HG03045 (cell line): ENCODE results near the gene MSX2.
"Not testable (repeated sequence)": the region's sequence is repeated elsewhere in the genome, so short reads cannot be mapped to it uniquely, and the experiment has no call there.

Experiments used
- ATAC-seq: cut with Tn5 transposase; IDR thresholded peaks from one replicate; pipeline ENCODE4 v1.9.1; 2021; ENCODE audit warnings: mild to moderate bottlenecking, moderate library complexity; ENCODE audit not compliant: unreplicated experiment

Gene MSX2

GRCh38 chr5:174733091-174733690, 8.8 kb downstream of the MSX2 start:
- no peak for ATAC-seq

DNA sequence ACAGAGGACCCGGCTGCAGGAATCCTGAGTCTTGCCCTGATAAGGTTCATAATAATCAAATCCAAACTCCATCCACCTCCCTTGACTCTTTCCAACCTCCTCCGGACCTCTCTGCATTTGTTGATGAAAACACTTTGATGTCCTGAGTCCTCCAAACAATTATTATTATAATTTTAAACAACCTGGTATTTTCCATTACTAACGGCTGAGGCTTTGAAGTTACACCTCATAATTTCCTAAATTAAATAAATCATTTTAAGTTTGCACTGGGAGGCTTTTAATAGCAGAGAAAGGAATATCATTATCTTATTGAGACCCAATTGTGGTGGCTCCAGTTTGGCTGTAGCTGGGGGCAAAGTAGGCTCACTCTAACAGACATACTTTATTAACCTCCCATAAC, 9.5 kb downstream of the MSX2 start:
- no peak for ATAC-seq

- no peak for ATAC-seq
These were observed 10.5 kb downstream of the MSX2 start for GRCh38 chr5:174734571-174735497.

DNA sequence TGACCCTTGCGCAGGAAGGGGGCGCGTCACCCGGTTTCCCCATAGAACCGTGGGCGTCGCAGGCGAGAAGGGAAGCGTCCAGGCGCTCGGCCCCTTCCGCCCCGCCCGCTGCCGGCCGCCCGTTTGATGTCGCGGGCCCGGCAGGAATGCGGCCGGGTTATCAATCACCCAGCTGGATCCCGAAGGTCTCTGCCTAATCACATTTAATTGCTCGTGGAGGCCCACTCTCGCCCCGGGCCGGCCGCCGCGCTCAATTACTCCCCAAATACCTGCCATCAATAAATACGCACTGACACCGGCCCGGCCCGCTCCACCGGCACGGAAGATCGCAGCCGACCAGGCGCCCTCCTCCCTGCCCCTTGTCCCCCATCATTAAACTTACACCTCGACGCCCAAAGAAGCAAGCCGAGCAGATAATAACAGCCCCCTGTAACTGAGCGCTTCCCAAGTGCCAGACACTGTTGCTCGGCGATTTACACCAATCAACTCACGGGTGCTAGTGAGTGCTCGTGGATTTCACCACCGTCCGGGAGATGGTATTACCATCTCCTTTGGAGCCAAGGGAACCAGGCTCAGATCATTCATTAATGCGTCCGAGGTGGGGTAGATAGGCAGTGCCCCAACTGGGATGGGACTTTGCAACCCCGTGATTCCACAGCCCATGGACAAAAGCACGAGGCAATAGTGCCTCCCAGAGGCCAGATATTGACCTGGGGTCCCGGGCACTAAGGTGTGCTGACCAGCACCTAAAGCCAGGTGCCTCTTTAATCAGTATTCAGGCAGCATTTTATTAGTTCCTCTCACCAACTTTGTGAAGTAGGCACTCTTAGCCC, 11.3 kb downstream of the MSX2 start:
- no peak for ATAC-seq

- no peak for ATAC-seq
These were observed 11.9 kb downstream of the MSX2 start for GRCh38 chr5:174736331-174736721.

DNA sequence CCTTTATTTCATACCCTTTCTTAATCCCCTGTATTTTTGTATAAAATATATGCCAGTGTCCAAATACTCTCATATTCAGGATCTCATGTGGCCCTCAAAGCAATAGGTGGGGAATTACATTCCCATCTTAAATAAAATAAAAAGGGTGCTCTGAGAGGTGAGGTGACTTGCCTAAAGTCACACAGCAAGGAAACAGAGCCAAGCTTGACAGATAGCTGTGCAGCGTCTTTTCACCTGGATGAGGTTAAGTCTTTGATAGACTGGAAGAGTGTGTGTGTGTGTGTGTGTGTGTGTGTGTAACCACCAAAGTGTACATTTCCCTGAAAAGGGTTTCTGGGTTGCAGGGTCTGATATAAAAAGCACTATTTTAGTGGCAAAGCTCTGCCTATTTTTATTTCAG, 12.4 kb downstream of the MSX2 start:
- no peak for ATAC-seq

GRCh38 chr5:174737330-174737729, 12.9 kb downstream of the MSX2 start:
- no peak for ATAC-seq

- no peak for ATAC-seq
These were observed 17.0 kb downstream of the MSX2 start for GRCh38 chr5:174741352-174741751.

DNA sequence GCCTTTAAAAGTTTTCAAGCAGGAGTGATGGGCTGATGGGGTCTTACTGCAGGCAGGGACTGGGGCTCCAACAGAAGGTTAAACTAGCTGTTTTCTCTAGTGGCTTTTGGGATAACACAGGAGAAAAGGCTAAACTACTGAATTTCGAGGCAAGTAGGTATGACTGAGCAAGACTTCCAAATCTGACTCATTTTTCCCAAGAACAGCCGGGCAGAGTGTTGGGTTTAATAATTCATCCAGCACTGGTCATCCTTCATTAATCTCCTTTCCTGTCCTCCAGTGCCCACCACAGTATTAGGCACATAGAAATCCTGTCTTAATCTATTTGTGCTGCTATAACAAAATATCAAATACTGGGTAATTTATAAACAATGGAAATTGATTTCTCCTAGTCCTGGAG, 20.5 kb downstream of the MSX2 start:
- ATAC-seq, result no peak

GRCh38 chr5:174745590-174746103, 21.3 kb downstream of the MSX2 start:
- no peak for ATAC-seq

- no peak for ATAC-seq
These were observed 26.3 kb downstream of the MSX2 start for GRCh38 chr5:174750711-174751110.

GRCh38 chr5:174751154-174752000, 27.0 kb downstream of the MSX2 start:
- no peak for ATAC-seq

- ATAC-seq, result no peak
These were observed 27.7 kb downstream of the MSX2 start for GRCh38 chr5:174752121-174752520.

DNA sequence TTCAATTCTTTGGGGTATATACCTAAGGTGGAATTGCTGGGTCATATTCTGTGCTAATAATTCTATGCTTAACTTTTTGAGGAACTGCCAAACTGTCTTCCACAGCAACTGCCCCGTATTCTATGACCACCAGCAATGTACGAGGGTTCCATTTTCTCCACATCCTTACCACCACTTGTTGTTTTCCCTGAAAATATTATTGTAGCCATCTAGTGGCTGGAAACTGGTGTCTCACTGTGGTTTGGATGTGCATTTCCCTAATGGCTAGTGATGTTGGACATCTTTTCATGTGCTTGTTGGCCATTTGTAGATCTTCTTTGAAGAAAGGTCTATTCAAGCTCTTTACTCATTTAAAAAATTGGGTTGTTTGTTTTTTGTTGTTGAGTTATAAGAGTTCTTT, 30.7 kb downstream of the MSX2 start:
- ATAC-seq, result no peak

DNA sequence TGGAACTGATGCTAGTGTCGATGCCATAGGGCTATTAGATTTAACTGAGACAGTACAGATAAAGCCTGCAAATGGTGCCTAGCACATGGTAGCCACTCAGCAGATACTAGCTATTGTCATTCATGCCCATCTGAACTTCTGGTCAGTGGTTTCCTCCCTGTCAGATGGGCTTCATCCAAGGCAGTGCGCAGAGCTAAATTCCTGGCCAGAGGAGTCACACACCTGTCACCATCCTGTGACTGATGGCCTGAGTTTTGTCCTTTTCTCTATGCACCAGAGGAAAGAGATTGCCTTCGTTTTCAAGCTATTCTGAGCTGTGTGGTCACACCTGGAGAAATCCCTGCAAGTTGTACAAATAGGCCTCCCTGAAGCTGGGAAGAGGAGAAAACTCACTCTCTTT, 34.7 kb downstream of the MSX2 start:
- no peak for ATAC-seq

GRCh38 chr5:174760721-174761120, 36.3 kb downstream of the MSX2 start:
- ATAC-seq, result no peak

DNA sequence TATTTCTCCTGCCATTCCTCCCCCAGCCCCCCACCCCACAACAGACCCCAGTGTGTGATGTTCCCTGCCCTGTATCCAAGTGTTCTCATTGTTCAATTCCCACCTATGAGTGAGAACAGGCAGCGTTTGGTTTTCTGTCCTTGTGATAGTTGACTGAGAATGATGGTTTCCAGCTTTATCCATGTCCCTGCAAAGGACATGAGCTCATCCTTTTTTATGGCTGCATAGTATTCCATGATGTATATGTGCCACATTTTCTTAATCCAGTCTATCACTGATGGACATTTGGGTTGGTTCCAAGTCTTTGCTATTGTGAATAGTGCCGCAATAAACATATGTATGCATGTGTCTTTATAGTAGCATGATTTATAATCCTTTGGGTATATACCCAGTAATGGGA, 37.0 kb downstream of the MSX2 start:
- ATAC-seq, result not testable (repeated sequence)

DNA sequence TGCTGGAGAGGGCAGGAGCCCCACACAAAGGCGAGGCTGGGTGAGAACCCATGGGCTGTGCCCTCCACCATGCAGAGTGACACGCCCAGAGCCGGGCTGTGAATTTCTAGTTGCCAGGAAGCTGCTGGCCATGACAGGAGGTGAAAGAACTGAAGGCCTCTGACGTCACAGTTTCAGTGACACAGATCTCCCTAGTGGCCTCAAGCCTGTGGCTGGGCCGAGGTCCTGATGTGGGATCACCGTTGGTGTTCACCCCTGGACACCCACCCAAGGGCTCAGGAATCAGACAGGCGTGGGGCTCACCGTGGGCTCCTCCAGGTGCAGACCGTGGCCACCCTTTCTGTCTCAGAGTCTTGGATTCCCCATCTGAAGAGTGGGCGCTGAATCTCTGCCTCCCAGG, 39.9 kb downstream of the MSX2 start:
- ATAC-seq, result no peak

DNA sequence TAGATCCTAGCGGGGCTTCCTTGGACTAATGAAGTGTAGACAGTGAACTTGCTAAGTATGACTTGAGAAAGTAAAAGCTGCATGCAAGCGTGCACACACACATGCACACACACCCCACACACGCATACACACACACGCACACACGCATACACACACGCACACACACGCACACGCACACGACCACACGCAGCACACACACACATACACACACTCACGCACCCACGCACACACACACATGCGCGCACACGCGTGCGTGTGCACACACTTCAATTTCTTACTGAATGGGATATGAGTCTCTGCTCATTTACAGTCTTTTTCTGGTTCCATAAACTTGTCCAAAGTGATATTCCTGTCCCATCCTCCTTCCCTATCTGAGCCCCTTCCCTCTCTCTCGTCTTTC, 41.2 kb downstream of the MSX2 start:
- ATAC-seq, result no peak

DNA sequence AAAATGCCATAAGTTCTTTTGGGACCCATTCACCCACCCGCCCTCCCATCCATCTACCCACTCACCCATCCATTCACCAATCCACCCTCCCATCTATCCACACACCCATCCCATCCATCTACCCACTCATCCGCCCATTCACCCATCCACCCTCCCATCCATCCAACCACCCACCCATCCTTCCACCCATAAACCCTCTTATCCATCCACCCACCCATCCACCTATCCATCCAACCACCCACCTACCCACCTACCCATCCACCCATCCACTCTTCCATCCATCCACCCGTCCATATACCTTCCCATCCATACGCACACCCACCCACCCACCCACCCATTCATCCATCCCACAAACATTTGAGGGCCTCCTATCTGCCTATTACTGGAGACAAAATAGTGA, 43.3 kb downstream of the MSX2 start:
- ATAC-seq, result no peak
